MM.1S (cell line): ENCODE results near the gene CHMP2A.

Experiments used
- EZH2 ChIP-seq: fragments of 300-600 bp; sonication (generic); optimal IDR thresholded peaks from 2 replicates; pipeline ENCODE3; 2017; ENCODE audit warnings: low read depth, mild to moderate bottlenecking, antibody characterized with exemption, low read length, mixed read lengths
- EZH2phosphoT487 ChIP-seq: fragments of 300-600 bp; sonication (generic); IDR thresholded peaks from 2 replicates; pipeline ENCODE4 v1.6.1; 2018; ENCODE audit warnings: antibody characterized with exemption, low read length
- TF ChIP-seq, protein P1 (sequence below): fragments of 300-600 bp; sonication (generic); IDR thresholded peaks from 2 replicates; pipeline ENCODE4 v1.5.1; 2016; ENCODE audit warnings: antibody characterized with exemption, low read length, mixed read lengths

DNA sequence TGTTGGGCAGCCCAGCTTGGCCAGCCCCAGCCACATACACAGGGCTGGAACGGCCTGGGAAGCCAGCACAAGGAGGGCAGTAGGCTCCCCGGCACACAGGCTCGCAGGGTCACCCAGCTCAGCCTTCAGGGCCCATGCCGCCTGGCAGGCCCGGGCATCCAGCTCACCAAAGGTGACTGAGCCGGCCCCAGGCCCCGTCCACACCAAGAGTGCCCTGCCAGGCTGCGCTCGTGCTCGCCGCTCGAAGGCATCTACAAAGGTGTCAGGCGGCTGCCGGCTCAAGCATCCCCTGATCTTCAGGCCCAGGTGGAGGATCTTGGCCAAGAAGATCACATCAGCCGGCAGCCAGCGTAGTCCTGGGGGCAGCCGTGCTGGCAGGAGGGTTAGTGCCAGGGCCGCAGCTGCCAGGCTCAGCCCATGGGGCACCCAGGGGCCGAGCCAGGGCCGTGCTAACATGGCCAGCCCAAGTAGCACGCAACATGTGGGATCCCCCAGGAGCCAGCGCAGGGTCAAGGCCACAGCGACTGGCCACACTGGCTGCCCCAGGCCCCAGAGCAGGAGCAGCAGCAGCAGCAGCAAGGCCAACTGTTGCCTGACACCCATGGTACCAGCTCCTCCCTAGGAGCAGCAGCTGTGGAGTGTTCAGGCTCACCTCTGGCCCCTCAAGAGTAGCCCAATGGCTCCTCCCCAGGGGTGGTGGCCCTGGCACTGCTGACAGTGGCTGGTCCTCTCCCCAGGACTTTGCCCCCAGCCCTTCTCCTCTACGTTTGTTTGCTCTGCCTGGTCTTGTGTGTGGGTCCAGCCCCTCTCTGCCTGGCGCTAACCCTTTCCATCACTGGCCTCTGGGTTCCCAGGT, 43.3 kb downstream of the CHMP2A start, which contains the start of gene SLC27A5:
- TF ChIP-seq, protein P1, sequence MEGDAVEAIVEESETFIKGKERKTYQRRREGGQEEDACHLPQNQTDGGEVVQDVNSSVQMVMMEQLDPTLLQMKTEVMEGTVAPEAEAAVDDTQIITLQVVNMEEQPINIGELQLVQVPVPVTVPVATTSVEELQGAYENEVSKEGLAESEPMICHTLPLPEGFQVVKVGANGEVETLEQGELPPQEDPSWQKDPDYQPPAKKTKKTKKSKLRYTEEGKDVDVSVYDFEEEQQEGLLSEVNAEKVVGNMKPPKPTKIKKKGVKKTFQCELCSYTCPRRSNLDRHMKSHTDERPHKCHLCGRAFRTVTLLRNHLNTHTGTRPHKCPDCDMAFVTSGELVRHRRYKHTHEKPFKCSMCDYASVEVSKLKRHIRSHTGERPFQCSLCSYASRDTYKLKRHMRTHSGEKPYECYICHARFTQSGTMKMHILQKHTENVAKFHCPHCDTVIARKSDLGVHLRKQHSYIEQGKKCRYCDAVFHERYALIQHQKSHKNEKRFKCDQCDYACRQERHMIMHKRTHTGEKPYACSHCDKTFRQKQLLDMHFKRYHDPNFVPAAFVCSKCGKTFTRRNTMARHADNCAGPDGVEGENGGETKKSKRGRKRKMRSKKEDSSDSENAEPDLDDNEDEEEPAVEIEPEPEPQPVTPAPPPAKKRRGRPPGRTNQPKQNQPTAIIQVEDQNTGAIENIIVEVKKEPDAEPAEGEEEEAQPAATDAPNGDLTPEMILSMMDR: no peak
- no peak for TF ChIP-seq EZH2phosphoT487
- TF ChIP-seq EZH2: no peak
